IPS-18a (cell line): ENCODE results near the gene NKPD1.

Experiments used
- H3K27ac ChIP-seq: one replicate; pipeline ENCODE4 v1.5.1; 2013; ENCODE audit warnings: low read length
- H3K27me3 ChIP-seq: one replicate; pipeline ENCODE4 v1.6.1; 2013; ENCODE audit warnings: mild to moderate bottlenecking, low read length; ENCODE audit not compliant: control insufficient read depth, insufficient read depth
- H3K36me3 ChIP-seq: one replicate; pipeline ENCODE4 v1.6.1; 2013; ENCODE audit warnings: low read depth, low read length; ENCODE audit not compliant: control insufficient read depth
- H3K4me1 ChIP-seq: one replicate; pipeline ENCODE4 v1.6.1; 2013; ENCODE audit warnings: low read depth, low read length; ENCODE audit not compliant: control insufficient read depth
- H3K4me3 ChIP-seq: one replicate; pipeline ENCODE4 v1.5.1; 2013; ENCODE audit warnings: low read length
- H3K9ac ChIP-seq: one replicate; pipeline ENCODE4 v1.6.1; 2013; ENCODE audit warnings: mild to moderate bottlenecking, low read length, moderate library complexity
- H3K9me3 ChIP-seq: one replicate; pipeline ENCODE4 v1.6.1; 2013; ENCODE audit warnings: low read depth, low read length; ENCODE audit not compliant: control insufficient read depth

NKPD1 gene

GRCh38 chr19:45150751-45151281, 10.0 kb downstream of the NKPD1 start:
- Histone ChIP-seq H3K36me3 (no peaks in the 10 kb centered on the region), H3K9ac (no peak overlapping the region), H3K27me3 (peaks cover 34% of the 10 kb centered on the region), H3K27ac (no peak overlapping the region), H3K4me3 (no peak overlapping the region), H3K4me1 (peaks cover 4% of the 10 kb centered on the region), H3K9me3 (no peaks in the 10 kb centered on the region)

DNA sequence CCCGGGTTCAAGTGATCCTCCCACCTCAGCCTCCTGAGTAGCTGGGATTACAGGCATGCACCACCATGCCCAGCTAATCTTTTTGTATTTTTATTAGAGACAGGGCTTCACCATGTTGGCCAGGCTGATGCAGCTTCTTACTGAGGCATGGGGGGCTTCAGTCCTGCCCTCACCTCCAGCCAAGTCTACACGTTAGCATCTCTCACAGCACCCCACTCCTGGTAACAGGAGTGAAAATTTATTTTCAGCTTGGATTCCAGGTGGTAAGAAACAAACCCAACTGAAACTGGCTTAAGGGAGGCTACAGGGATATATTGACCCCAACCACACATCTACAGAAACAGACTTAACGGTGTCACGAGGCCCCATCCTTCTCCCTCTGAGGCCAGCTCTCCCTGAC, 10.6 kb downstream of the NKPD1 start:
- Histone ChIP-seq H3K9ac (no peak overlapping the region), H3K27ac (no peak overlapping the region), H3K4me3 (no peak overlapping the region), H3K9me3 (no peaks in the 10 kb centered on the region), H3K4me1 (peaks cover 4% of the 10 kb centered on the region), H3K27me3 (peaks cover 28% of the 10 kb centered on the region), H3K36me3 (no peaks in the 10 kb centered on the region)

DNA sequence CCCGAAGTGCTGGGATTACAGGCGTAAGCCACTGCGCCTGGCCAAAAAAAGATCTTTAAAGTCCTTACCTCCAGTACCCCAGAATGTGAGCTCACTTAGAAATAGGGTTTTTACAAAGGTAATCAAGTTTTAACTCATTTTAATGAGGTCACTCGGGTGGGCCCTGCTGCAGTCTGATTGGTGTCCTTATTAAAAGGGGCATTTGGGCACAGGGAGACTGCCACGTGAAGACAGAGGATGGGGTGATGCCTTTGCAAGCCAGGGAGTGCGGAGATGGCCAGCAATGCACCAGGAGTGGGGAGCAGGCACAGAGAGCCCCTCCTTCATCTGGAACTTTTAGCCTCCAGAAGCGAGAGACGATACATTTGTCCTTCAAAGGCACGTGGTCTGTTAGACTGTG, 11.7 kb downstream of the NKPD1 start:
- H3K9ac ChIP-seq, result no peak overlapping the region
- no peaks in the 10 kb centered on the region for H3K36me3 ChIP-seq
- no peaks in the 10 kb centered on the region for H3K9me3 ChIP-seq
- peaks cover 17% of the 10 kb centered on the region for H3K27me3 ChIP-seq
- H3K4me3 ChIP-seq, result no peak overlapping the region
- H3K4me1 ChIP-seq, result peaks cover 3% of the 10 kb centered on the region
- H3K27ac ChIP-seq, result no peak overlapping the region

DNA sequence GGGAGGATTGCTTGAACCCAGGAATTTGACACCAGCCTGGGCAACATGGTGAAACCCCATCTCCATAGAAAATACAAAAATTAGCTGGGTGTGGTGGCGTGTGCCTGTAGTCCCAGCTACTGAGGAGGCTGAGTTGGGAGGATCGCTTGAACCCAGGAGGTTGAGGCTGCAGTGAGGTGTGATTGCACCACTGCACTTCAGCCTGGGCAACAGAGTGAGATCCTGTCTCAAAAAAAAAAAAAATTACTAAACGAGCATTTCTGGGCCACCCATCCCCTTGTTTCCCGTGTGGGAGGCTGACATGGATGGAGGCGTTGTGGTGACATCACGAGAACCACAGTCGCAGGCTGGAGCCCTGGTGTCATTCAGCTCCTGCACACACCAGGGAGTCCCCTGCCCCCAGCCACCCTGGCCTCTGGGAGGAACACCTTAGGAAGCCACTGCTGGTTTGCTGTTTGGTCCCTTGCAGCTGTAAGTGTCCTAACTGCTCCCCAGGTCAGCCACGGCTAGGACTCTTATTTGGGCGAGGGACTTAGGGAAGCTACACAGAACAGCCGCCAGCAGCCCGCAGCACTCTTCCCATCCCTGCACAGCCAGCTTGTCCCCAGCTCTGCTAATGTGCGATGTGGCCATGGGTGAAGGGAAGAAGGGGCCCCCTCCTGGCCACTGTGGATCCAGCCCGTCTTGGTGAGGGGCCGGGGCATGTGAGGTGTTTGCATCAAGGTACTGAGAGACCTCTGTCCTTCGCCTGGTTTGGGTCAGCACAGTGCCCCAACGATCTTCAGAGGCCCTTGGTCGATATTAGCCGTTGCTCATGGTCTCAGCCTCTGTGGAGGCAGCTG, 12.7 kb downstream of the NKPD1 start:
- Histone ChIP-seq H3K27me3 (peaks cover 6% of the 10 kb centered on the region), H3K4me1 (no peaks in the 10 kb centered on the region), H3K9me3 (no peaks in the 10 kb centered on the region), H3K9ac (no peak overlapping the region), H3K4me3 (no peak overlapping the region), H3K27ac (no peak overlapping the region), H3K36me3 (no peaks in the 10 kb centered on the region)

GRCh38 chr19:45146741-45147205, 14.0 kb downstream of the NKPD1 start:
- Histone ChIP-seq H3K27me3 (no peaks in the 10 kb centered on the region), H3K36me3 (peaks cover 4% of the 10 kb centered on the region), H3K9ac (no peak overlapping the region), H3K9me3 (no peaks in the 10 kb centered on the region), H3K4me1 (no peaks in the 10 kb centered on the region), H3K27ac (no peak overlapping the region), H3K4me3 (no peak overlapping the region)

GRCh38 chr19:45146251-45146650, 14.5 kb downstream of the NKPD1 start:
- Histone ChIP-seq H3K36me3 (peaks cover 4% of the 10 kb centered on the region), H3K4me3 (no peak overlapping the region), H3K27me3 (no peaks in the 10 kb centered on the region)

GRCh38 chr19:45145270-45146189, 15.3 kb downstream of the NKPD1 start:
- Histone ChIP-seq H3K9ac (no peak overlapping the region), H3K36me3 (peaks cover 4% of the 10 kb centered on the region), H3K27me3 (no peaks in the 10 kb centered on the region), H3K9me3 (no peaks in the 10 kb centered on the region), H3K4me3 (no peak overlapping the region), H3K27ac (no peak overlapping the region), H3K4me1 (no peaks in the 10 kb centered on the region)

More at GRCh38 chr19:45146251-45146650, 14.5 kb downstream of the NKPD1 start:
- no peak overlapping the region for H3K9ac ChIP-seq
- H3K4me1 ChIP-seq, result no peaks in the 10 kb centered on the region
- H3K27ac ChIP-seq, result no peak overlapping the region
- H3K9me3 ChIP-seq, result no peaks in the 10 kb centered on the region

- Histone ChIP-seq H3K4me1 (no peaks in the 10 kb centered on the region), H3K4me3 (no peak overlapping the region), H3K9ac (no peak overlapping the region), H3K27ac (no peak overlapping the region), H3K27me3 (no peaks in the 10 kb centered on the region), H3K36me3 (peaks cover 4% of the 10 kb centered on the region), H3K9me3 (no peaks in the 10 kb centered on the region)
Measured at GRCh38 chr19:45144431-45145269, 16.1 kb downstream of the NKPD1 start.

DNA sequence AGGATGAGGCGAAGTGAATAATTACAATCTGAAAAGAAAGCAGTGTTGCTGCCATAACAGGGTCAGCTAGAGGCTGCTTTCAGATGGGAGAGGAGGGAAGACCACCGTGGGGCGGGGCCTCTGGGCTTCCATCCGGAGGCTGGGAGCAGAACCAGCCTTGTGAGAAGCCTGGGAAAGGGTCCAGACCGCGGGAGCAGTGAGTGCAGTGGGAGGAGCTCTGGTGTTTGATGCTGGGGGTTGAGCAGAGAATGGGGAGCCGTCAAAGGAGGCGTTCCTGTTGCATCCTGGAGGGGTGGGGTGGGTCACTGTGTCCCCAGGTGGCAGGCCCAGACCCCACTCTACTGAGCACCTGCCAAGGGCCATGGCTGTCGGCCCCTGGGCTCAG, 18.1 kb downstream of the NKPD1 start:
- H3K4me3 ChIP-seq, result no peak overlapping the region
- peaks cover 3% of the 10 kb centered on the region for H3K4me1 ChIP-seq
- H3K9me3 ChIP-seq, result no peaks in the 10 kb centered on the region
- no peaks in the 10 kb centered on the region for H3K27me3 ChIP-seq
- peaks cover 4% of the 10 kb centered on the region for H3K36me3 ChIP-seq
- H3K27ac ChIP-seq, result no peak overlapping the region
- no peak overlapping the region for H3K9ac ChIP-seq

DNA sequence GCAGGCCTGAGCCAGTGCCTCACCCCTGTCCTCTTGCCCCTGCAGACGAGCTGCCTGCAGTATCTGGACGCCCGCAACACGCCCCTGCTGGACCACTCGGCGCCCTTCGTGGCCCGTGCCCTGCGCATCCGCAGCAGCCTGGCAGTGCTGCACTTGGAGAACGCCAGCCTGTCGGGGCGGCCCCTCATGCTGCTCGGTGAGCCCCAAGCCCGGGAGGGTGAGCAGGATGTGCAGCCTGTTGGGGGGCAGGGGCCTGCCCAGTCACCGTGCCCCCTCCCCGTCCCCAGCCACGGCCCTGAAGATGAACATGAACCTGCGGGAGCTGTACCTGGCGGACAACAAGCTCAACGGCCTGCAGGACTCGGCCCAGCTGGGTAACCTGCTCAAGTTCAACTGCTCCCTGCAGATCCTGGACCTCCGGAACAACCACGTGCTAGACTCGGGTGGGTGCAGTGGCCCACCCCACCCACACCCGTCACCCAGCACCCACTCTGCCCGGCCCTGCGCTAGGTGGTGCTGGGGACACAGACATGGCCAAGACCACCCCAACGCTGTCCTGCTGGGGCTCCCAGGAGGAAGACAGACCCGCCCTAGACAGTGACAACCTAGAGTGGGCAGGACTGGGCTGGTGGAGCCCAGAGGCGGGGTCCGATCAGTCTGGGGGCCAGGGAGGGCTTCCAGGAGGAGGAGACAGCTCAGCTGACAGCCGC, 18.6 kb downstream of the NKPD1 start:
- H3K27ac ChIP-seq, result no peak overlapping the region

More for the DNA sequence above, 18.6 kb downstream of the NKPD1 start:
- Histone ChIP-seq H3K9ac (no peak overlapping the region), H3K9me3 (no peaks in the 10 kb centered on the region), H3K27me3 (no peaks in the 10 kb centered on the region), H3K36me3 (peaks cover 4% of the 10 kb centered on the region), H3K4me1 (peaks cover 3% of the 10 kb centered on the region), H3K4me3 (no peak overlapping the region)
